Subcutaneous adipose tissue (tissue), 4 donors: ENCODE results near the gene PRAC2. TPM values are rescaled to one million over a fixed set of nuclear protein-coding genes. Genes with fewer than 3 reads are reported as not detected.

Experiments used
- CTCF ChIP-seq: fragments of 450-650 bp; IDR thresholded peaks from one replicate; pipeline ENCODE4 v1.5.1; 2016; ENCODE audit warnings: low read depth, mild to moderate bottlenecking, control low read depth, antibody characterized with exemption, moderate library complexity
- small RNA-seq: library from RNA; depleted of rRNA; stranded (forward); fragments of <200 nt; gene quantifications from one replicate; pipeline ENCODE3, GENCODE V24; 2016
- total RNA-seq, 4 donors: library from RNA; depleted of rRNA; stranded (reverse); fragments of >200 nt; gene quantifications; one replicate each; pipeline ENCODE4 v1.1.0, GENCODE V29; 2016

PRAC2 gene
- total RNA-seq, 4 donors from 2014 or later = 2.9 to 7.9 TPM; not detected in 2

GRCh38 chr17:48770954-48771353 lies 48.0 kb downstream of the PRAC2 start:
- no peak for TF ChIP-seq CTCF

GRCh38 chr17:48773245-48773644 lies 50.3 kb downstream of the PRAC2 start:
- TF ChIP-seq CTCF = no peak

Small RNAs within 50 kb of the gene (small RNA-seq; reads per million reads assigned to genes)
- gene AC091179.2 (not detected), gene COX6B1P2 (not detected), gene MIR3185 (not detected), gene RF02132 (not detected), gene RF02133 (not detected), gene RN7SL125P (not detected)

Other genes starting within 250 kb of the PRAC2 start
- gene HOXB1, start 192.2 kb upstream of the PRAC2 start, total RNA-seq = not detected
- 10 to 100 TPM; 12.1 to 21.1 (median 13.7) TPM for gene HOXB2, start 178.1 kb upstream of the PRAC2 start, total RNA-seq
- gene HOXB4, start 144.8 kb upstream of the PRAC2 start, total RNA-seq = 1 to 10 TPM in 3 of 4 donors, under 1 TPM in 1; 0.98 to 2.8 (median 2.0) TPM
- gene HOXB3, start 132.9 kb upstream of the PRAC2 start, total RNA-seq = 10 to 100 TPM in 1 of 4 donors, 1 to 10 TPM in 3; 4.0 to 12.4 (median 4.9) TPM
- gene HOXB5, start 129.4 kb upstream of the PRAC2 start, total RNA-seq = under 1 TPM; 0.22 to 0.51 (median 0.35) TPM
- 10 to 100 TPM in 2 of 4 donors, 1 to 10 TPM in 2; 4.8 to 12.1 (median 8.9) TPM for gene HOXB6, start 118.2 kb upstream of the PRAC2 start, total RNA-seq
- gene HOXB7, start 112.2 kb upstream of the PRAC2 start, total RNA-seq = 10 to 100 TPM in 1 of 4 donors, 1 to 10 TPM in 3; 2.3 to 11.1 (median 5.2) TPM
- gene HOXB8, start 107.9 kb upstream of the PRAC2 start, total RNA-seq = under 1 TPM in 1 of 4 donors, not detected in 3; 0.75 TPM
- under 1 TPM in 2 of 4 donors, not detected in 2; 0.17 to 0.38 TPM for gene HOXB9, start 96.8 kb upstream of the PRAC2 start, total RNA-seq
- gene PRAC1, start 667 bp upstream of the PRAC2 start, total RNA-seq = not detected
- under 1 TPM; 0.44 to 0.85 (median 0.62) TPM for gene HOXB13, start 5.6 kb downstream of the PRAC2 start, total RNA-seq
- gene TTLL6, start 94.0 kb downstream of the PRAC2 start, total RNA-seq = under 1 TPM in 2 of 4 donors, not detected in 2; 0.66 to 0.75 TPM
- gene CALCOCO2, start 107.8 kb downstream of the PRAC2 start, total RNA-seq = 100 to 1,000 TPM; 179 to 356 (median 241) TPM
- 10 to 100 TPM; 40.6 to 71.1 (median 53.5) TPM for gene ATP5MC1, start 169.6 kb downstream of the PRAC2 start, total RNA-seq
- 10 to 100 TPM; 39.9 to 55.2 (median 46.5) TPM for gene UBE2Z, start 185.2 kb downstream of the PRAC2 start, total RNA-seq
- gene SNF8, start 221.7 kb downstream of the PRAC2 start, total RNA-seq = 100 to 1,000 TPM in 1 of 4 donors, 10 to 100 TPM in 3; 66.0 to 105 (median 79.8) TPM
- not detected for gene GIP, start 245.4 kb downstream of the PRAC2 start, total RNA-seq